Measurements from ENCODE around the gene RCBTB2. TPM values are rescaled to one million over a fixed set of nuclear protein-coding genes. Genes with fewer than 3 reads are reported as not detected.

Gene RCBTB2
- total RNA-seq, 2 experiments from 2014 or later: 1.1 to 1.6 TPM

GRCh38 chr13:48493066-48493765 is 39.7 kb downstream of the RCBTB2 start:
- H3K9me3 Mint-ChIP-seq (ENCODE audit: low read depth): no peaks in the 10 kb centered on the region
- H3K36me3 Mint-ChIP-seq (ENCODE audit: low read depth): peaks cover 8% of the 10 kb centered on the region
- no peak overlapping the region for H3K27ac Mint-ChIP-seq
- H3K4me1 Mint-ChIP-seq: peaks cover 16% of the 10 kb centered on the region
- no peak overlapping the region for H3K4me3 Mint-ChIP-seq
- peak; percentile 36 for DNase-seq
- ATAC-seq: peak; percentile 12
- H3K27me3 Mint-ChIP-seq: no peaks in the 10 kb centered on the region
- POLR2A ChIA-PET: no interaction called here
- CTCF ChIA-PET: no interaction called here
- intact Hi-C loops (cut with DNase I, micrococcal nuclease): loop anchor here (2.0 to 5.0 kb wide), 5 partner anchors 39 to 90 kb away; partner anchors contain the start of genes RCBTB2 (in 2 of the 2) and LPAR6 (in 1 of the 2)

GRCh38 chr13:48492470-48493065 is 40.3 kb downstream of the RCBTB2 start:
- no peaks in the 10 kb centered on the region for H3K9me3 Mint-ChIP-seq (ENCODE audit: low read depth)
- no peaks in the 10 kb centered on the region for H3K27me3 Mint-ChIP-seq
- CTCF ChIA-PET: interaction anchor here (0.6 to 1.2 kb wide), 3 partner anchors 8 to 87 kb away, joined by 3 to 5 read pairs (median 3); no protein-coding TSS in a partner anchor
- intact Hi-C loops (cut with DNase I, micrococcal nuclease): loop anchor here (1.0 to 5.0 kb wide), 6 partner anchors 13 to 90 kb away; partner anchors contain the start of genes RCBTB2 (in 2 of the 2) and LPAR6 (in 1 of the 2)
- ATAC-seq: peak; percentile 80
- peaks cover 10% of the 10 kb centered on the region for H3K36me3 Mint-ChIP-seq (ENCODE audit: low read depth)
- peaks cover 18% of the 10 kb centered on the region for H3K4me1 Mint-ChIP-seq
- POLR2A ChIA-PET: no interaction called here
- DNase-seq: peak; percentile 77
- no peak overlapping the region for H3K27ac Mint-ChIP-seq
- H3K4me3 Mint-ChIP-seq: no peak overlapping the region

- Mint-ChIP-seq H3K4me3 (no peak overlapping the region), H3K4me1 (peaks cover 17% of the 10 kb centered on the region), H3K9me3 (ENCODE audit: low read depth) (no peaks in the 10 kb centered on the region), H3K27me3 (no peaks in the 10 kb centered on the region), H3K27ac (no peak overlapping the region), H3K36me3 (ENCODE audit: low read depth) (peaks cover 13% of the 10 kb centered on the region)
- DNase-seq (peak; percentile 19), ATAC-seq (peak; percentile 43)
- ChIA-PET POLR2A (no interaction called here), CTCF (interaction anchor here (0.6 to 1.2 kb wide), 3 partner anchors 9 to 88 kb away, joined by 3 to 5 read pairs (median 3); no protein-coding TSS in a partner anchor)
- intact Hi-C loops (cut with DNase I, micrococcal nuclease): loop anchor here (1.0 to 5.0 kb wide), 6 partner anchors 13 to 89 kb away; partner anchors contain the start of genes RCBTB2 (in 2 of the 2) and LPAR6 (in 1 of the 2)
Observed at GRCh38 chr13:48492096-48492440, 40.8 kb downstream of the RCBTB2 start.

- intact Hi-C loops (cut with DNase I, micrococcal nuclease): loop anchor here (1.0 to 5.0 kb wide), 7 partner anchors 14 to 89 kb away; partner anchors contain the start of genes LPAR6 (in 2 of the 2) and RCBTB2 (in 2 of the 2)
- DNase-seq: no peak
- Mint-ChIP-seq H3K36me3 (ENCODE audit: low read depth) (peaks cover 15% of the 10 kb centered on the region), H3K27me3 (no peaks in the 10 kb centered on the region), H3K27ac (peak overlapping the region; percentile 53), H3K4me1 (peaks cover 16% of the 10 kb centered on the region), H3K4me3 (no peak overlapping the region), H3K9me3 (ENCODE audit: low read depth) (no peaks in the 10 kb centered on the region)
- ATAC-seq: peak; percentile 53
- ChIA-PET CTCF (interaction anchor here (0.6 to 1.2 kb wide), 2 partner anchors 9 to 88 kb away, joined by 3 to 5 read pairs; no protein-coding TSS in a partner anchor), POLR2A (no interaction called here)
Observed at GRCh38 chr13:48491423-48492095, 41.3 kb downstream of the RCBTB2 start.

GRCh38 chr13:48490241-48490640 is 42.6 kb downstream of the RCBTB2 start:
- DNase-seq: no peak
- ChIA-PET CTCF (interaction anchor here (0.7 kb wide), 1 partner anchor 156 kb away, joined by 3 read pairs; no protein-coding TSS in a partner anchor), POLR2A (no interaction called here)
- peak; percentile 27 for ATAC-seq
- Mint-ChIP-seq H3K27me3 (no peaks in the 10 kb centered on the region), H3K9me3 (ENCODE audit: low read depth) (no peaks in the 10 kb centered on the region), H3K27ac (peak overlapping the region; percentile 35), H3K36me3 (ENCODE audit: low read depth) (peaks cover 18% of the 10 kb centered on the region), H3K4me3 (no peak overlapping the region), H3K4me1 (peaks cover 15% of the 10 kb centered on the region)
- intact Hi-C loops (cut with DNase I, micrococcal nuclease): loop anchor here (2.0 to 5.0 kb wide), 4 partner anchors 42 to 78 kb away; partner anchors contain the start of genes LPAR6 (in 2 of the 2) and RCBTB2 (in 1 of the 2)

GRCh38 chr13:48489666-48490065 is 43.2 kb downstream of the RCBTB2 start:
- CTCF ChIA-PET: interaction anchor here (0.7 kb wide), 1 partner anchor 155 kb away, joined by 3 read pairs; no protein-coding TSS in a partner anchor
- Mint-ChIP-seq H3K27me3 (no peaks in the 10 kb centered on the region), H3K36me3 (ENCODE audit: low read depth) (peaks cover 18% of the 10 kb centered on the region), H3K27ac (peak overlapping the region; percentile 35), H3K9me3 (ENCODE audit: low read depth) (no peaks in the 10 kb centered on the region), H3K4me3 (no peak overlapping the region), H3K4me1 (peaks cover 16% of the 10 kb centered on the region)
- DNase-seq (no peak), ATAC-seq (no peak)
- POLR2A ChIA-PET: interaction anchor here (0.7 kb wide), 1 partner anchor 92 kb away, joined by 3 read pairs; no protein-coding TSS in a partner anchor
- intact Hi-C loops (cut with DNase I, micrococcal nuclease): loop anchor here (2.0 to 10.0 kb wide), 5 partner anchors 43 to 77 kb away; partner anchors contain the start of genes LPAR6 (in 2 of the 2) and RCBTB2 (in 1 of the 2)

- Mint-ChIP-seq H3K27ac (peak overlapping the region; percentile 37), H3K9me3 (ENCODE audit: low read depth) (no peaks in the 10 kb centered on the region), H3K27me3 (no peaks in the 10 kb centered on the region), H3K4me3 (no peak overlapping the region), H3K36me3 (ENCODE audit: low read depth) (peaks cover 18% of the 10 kb centered on the region), H3K4me1 (peaks cover 16% of the 10 kb centered on the region)
- ATAC-seq (no peak), DNase-seq (no peak)
- intact Hi-C loops (cut with DNase I, micrococcal nuclease): loop anchor here in 1 of 2 experiments (10.0 kb wide), 1 partner anchor 54 kb away; no protein-coding TSS in a partner anchor
- POLR2A ChIA-PET: no interaction called here
- CTCF ChIA-PET: no interaction called here
Observed at GRCh38 chr13:48488995-48489394, 43.9 kb downstream of the RCBTB2 start.

GRCh38 chr13:48487968-48488367 is 44.9 kb downstream of the RCBTB2 start:
- no peaks in the 10 kb centered on the region for H3K9me3 Mint-ChIP-seq (ENCODE audit: low read depth)
- no peak overlapping the region for H3K27ac Mint-ChIP-seq
- no peak for ATAC-seq
- ChIA-PET POLR2A (no interaction called here), CTCF (interaction anchor here (0.6 to 0.8 kb wide), 2 partner anchors 10 to 524 kb away, joined by 3 to 4 read pairs; no protein-coding TSS in a partner anchor)
- no peak for DNase-seq
- H3K27me3 Mint-ChIP-seq: no peaks in the 10 kb centered on the region
- H3K4me3 Mint-ChIP-seq: no peak overlapping the region
- peaks cover 16% of the 10 kb centered on the region for H3K4me1 Mint-ChIP-seq
- peaks cover 18% of the 10 kb centered on the region for H3K36me3 Mint-ChIP-seq (ENCODE audit: low read depth)
- intact Hi-C loops (cut with DNase I, micrococcal nuclease): loop anchor here in 1 of 2 experiments (10.0 kb wide), 1 partner anchor 53 kb away; no protein-coding TSS in a partner anchor

- H3K36me3 Mint-ChIP-seq (ENCODE audit: low read depth): peaks cover 18% of the 10 kb centered on the region
- ATAC-seq (no peak), DNase-seq (no peak)
- no peaks in the 10 kb centered on the region for H3K9me3 Mint-ChIP-seq (ENCODE audit: low read depth)
- no peak overlapping the region for H3K4me3 Mint-ChIP-seq
- H3K4me1 Mint-ChIP-seq: peaks cover 16% of the 10 kb centered on the region
- CTCF ChIA-PET: interaction anchor here (1.1 kb wide), 1 partner anchor 93 kb away, joined by 4 read pairs; no protein-coding TSS in a partner anchor
- H3K27me3 Mint-ChIP-seq: no peaks in the 10 kb centered on the region
- POLR2A ChIA-PET: interaction anchor here (0.8 kb wide), 1 partner anchor 76 kb away, joined by 3 read pairs; no protein-coding TSS in a partner anchor
- H3K27ac Mint-ChIP-seq: no peak overlapping the region
- intact Hi-C loops (cut with DNase I, micrococcal nuclease): loop anchor here in 1 of 2 experiments (10.0 kb wide), 1 partner anchor 52 kb away; no protein-coding TSS in a partner anchor
Observed at GRCh38 chr13:48486836-48487235, 46.0 kb downstream of the RCBTB2 start.

GRCh38 chr13:48486362-48486761 is 46.5 kb downstream of the RCBTB2 start:
- H3K27ac Mint-ChIP-seq: no peak overlapping the region
- CTCF ChIA-PET: interaction anchor here (0.6 to 1.1 kb wide), 3 partner anchors 93 to 1668 kb away, joined by 3 to 4 read pairs (median 3); no protein-coding TSS in a partner anchor

More at GRCh38 chr13:48486362-48486761, 46.5 kb downstream of the RCBTB2 start:
- Mint-ChIP-seq H3K27me3 (no peaks in the 10 kb centered on the region), H3K4me3 (no peak overlapping the region), H3K4me1 (peaks cover 16% of the 10 kb centered on the region), H3K36me3 (ENCODE audit: low read depth) (peaks cover 18% of the 10 kb centered on the region), H3K9me3 (ENCODE audit: low read depth) (no peaks in the 10 kb centered on the region)
- POLR2A ChIA-PET: interaction anchor here (0.8 kb wide), 1 partner anchor 76 kb away, joined by 3 read pairs; no protein-coding TSS in a partner anchor
- DNase-seq (no peak), ATAC-seq (no peak)
- intact Hi-C loops (cut with DNase I, micrococcal nuclease): loop anchor here in 1 of 2 experiments (10.0 kb wide), 1 partner anchor 52 kb away; no protein-coding TSS in a partner anchor
